HEK293T (cell line): Measurements from ENCODE around the gene DOCK9.

Experiments used
- ARNT ChIP-seq: fragments of 450-650 bp; IDR thresholded peaks from 2 replicates; pipeline ENCODE4 v1.6.1; 2017; ENCODE audit warnings: mild to moderate bottlenecking
- BHLHE40 ChIP-seq: fragments of 450-650 bp; IDR thresholded peaks from 2 replicates; pipeline ENCODE4 v1.6.1; 2016; ENCODE audit warnings: mild to moderate bottlenecking, moderate library complexity, borderline replicate concordance
- ELF4 ChIP-seq: fragments of 450-650 bp; IDR thresholded peaks from 2 replicates; pipeline ENCODE4 v1.6.1; 2017; ENCODE audit warnings: antibody characterized with exemption
- FOXA1 ChIP-seq: fragments of 450-650 bp; IDR thresholded peaks from 2 replicates; pipeline ENCODE4 v1.6.1; 2016; ENCODE audit warnings: mild to moderate bottlenecking
- FOXK2 ChIP-seq: fragments of 450-650 bp; IDR thresholded peaks from 2 replicates; pipeline ENCODE4 v1.6.1; 2016; ENCODE audit warnings: mild to moderate bottlenecking
- FOXM1 ChIP-seq: fragments of 450-650 bp; IDR thresholded peaks from 2 replicates; pipeline ENCODE4 v1.6.1; 2017; ENCODE audit warnings: mild to moderate bottlenecking, borderline replicate concordance
- HDGF ChIP-seq: fragments of 450-650 bp; IDR thresholded peaks from 2 replicates; pipeline ENCODE4 v1.6.1; 2017; ENCODE audit warnings: antibody characterized with exemption, borderline replicate concordance
- L3MBTL2 ChIP-seq: fragments of 450-650 bp; conservative IDR thresholded peaks from 2 replicates; pipeline ENCODE4 v1.6.1; 2016; ENCODE audit warnings: mild to moderate bottlenecking
- LEF1 ChIP-seq: fragments of 450-650 bp; IDR thresholded peaks from 2 replicates; pipeline ENCODE4 v1.6.1; 2017; ENCODE audit warnings: mild to moderate bottlenecking, borderline replicate concordance
- NFRKB ChIP-seq: fragments of 450-650 bp; IDR thresholded peaks from 2 replicates; pipeline ENCODE4 v1.6.1; 2016; ENCODE audit warnings: mild to moderate bottlenecking, moderate library complexity
- PKNOX1 ChIP-seq: fragments of 450-650 bp; IDR thresholded peaks from 2 replicates; pipeline ENCODE4 v1.6.1; 2016
- SP1 ChIP-seq: fragments of 450-650 bp; IDR thresholded peaks from 2 replicates; pipeline ENCODE4 v1.6.1; 2017
- SUZ12 ChIP-seq: fragments of 450-650 bp; IDR thresholded peaks from 2 replicates; pipeline ENCODE4 v1.6.1; 2016; ENCODE audit warnings: mild to moderate bottlenecking
- ZNF384 ChIP-seq: fragments of 450-650 bp; IDR thresholded peaks from 2 replicates; pipeline ENCODE4 v1.6.1; 2016

GRCh38 chr13:98910501-98910951 lies 67.3 kb downstream of the DOCK9 start:
- no peak for TF ChIP-seq FOXK2
- no peak for TF ChIP-seq SUZ12
- no peak for TF ChIP-seq ARNT
- no peak for TF ChIP-seq L3MBTL2
- no peak for TF ChIP-seq ELF4
- no peak for TF ChIP-seq HDGF
- no peak for TF ChIP-seq NFRKB
- TF ChIP-seq SP1, result no peak
- no peak for TF ChIP-seq ZNF384
- no peak for TF ChIP-seq LEF1
- TF ChIP-seq FOXA1, result no peak
- TF ChIP-seq PKNOX1, result no peak
- TF ChIP-seq BHLHE40, result no peak
- TF ChIP-seq FOXM1, result no peak
